Choroid plexus epithelial cell (primary cell): Measurements from ENCODE around the gene CFAP91.

Experiments
- DNase-seq: peaks from one replicate; pipeline ENCODE4 v3.0.0-alpha.2; 2010; ENCODE audit warnings: low read depth
- H3K4me3 ChIP-seq: 2 replicates; pipeline ENCODE4 v1.5.1; 2011; ENCODE audit warnings: low read depth, mild to moderate bottlenecking, control low read depth, low read length, moderate library complexity
- CTCF ChIP-seq: conservative IDR thresholded peaks from 2 replicates; pipeline ENCODE4 v1.5.1; 2011; ENCODE audit warnings: low read depth, mild to moderate bottlenecking, control low read depth, inconsistent platforms, low read length, moderate library complexity

Gene CFAP91

GRCh38 chr3:119679874-119680273 is 22.9 kb upstream of the CFAP91 start:
- no peak for DNase-seq
- no peak overlapping the region for H3K4me3 ChIP-seq
- no peak for TF ChIP-seq CTCF

GRCh38 chr3:119681279-119681678 is 21.5 kb upstream of the CFAP91 start:
- no peak overlapping the region for H3K4me3 ChIP-seq
- peak; percentile 73 for DNase-seq
- peak; percentile 49 for TF ChIP-seq CTCF

- TF ChIP-seq CTCF, result no peak
- no peak for DNase-seq
- H3K4me3 ChIP-seq, result no peak overlapping the region
Observed at GRCh38 chr3:119683421-119683820, 19.4 kb upstream of the CFAP91 start.

- peak; percentile 62 for TF ChIP-seq CTCF
- DNase-seq, result peak; percentile 67
- no peak overlapping the region for H3K4me3 ChIP-seq
Observed at GRCh38 chr3:119690043-119690656, 12.7 kb upstream of the CFAP91 start.

GRCh38 chr3:119695480-119695879 is 7.3 kb upstream of the CFAP91 start:
- DNase-seq, result peak; percentile 31
- no peak for TF ChIP-seq CTCF
- no peak overlapping the region for H3K4me3 ChIP-seq

GRCh38 chr3:119697394-119697793 is 5.4 kb upstream of the CFAP91 start:
- no peak overlapping the region for H3K4me3 ChIP-seq
- no peak for TF ChIP-seq CTCF
- no peak for DNase-seq

- DNase-seq, result peak; percentile 39
- TF ChIP-seq CTCF, result no peak
- H3K4me3 ChIP-seq, result no peak overlapping the region
Observed at GRCh38 chr3:119700269-119700919, 2.4 kb upstream of the CFAP91 start.
